Measurements from ENCODE around the gene MAPKAPK2. TPM values are rescaled to one million over a fixed set of nuclear protein-coding genes. Genes with fewer than 3 reads are reported as not detected.

Gene MAPKAPK2
- total RNA-seq, 1 donor from 2014 or later, result 24.7 TPM

- H3K36me3 ChIP-seq, result no peaks in the 10 kb centered on the region
- H3K27me3 ChIP-seq, result peaks cover 3% of the 10 kb centered on the region
- H2AFZ ChIP-seq (replicated peaks), result no peak overlapping the region
- no peak overlapping the region for H3K4me3 ChIP-seq
- H3K4me2 ChIP-seq, result no peak overlapping the region
- peaks cover 9% of the 10 kb centered on the region for H3K4me1 Mint-ChIP-seq
- H3K79me2 ChIP-seq (ENCODE audit: low read depth), result no peaks in the 10 kb centered on the region
- peaks cover 33% of the 10 kb centered on the region for H3K4me1 ChIP-seq
- no peak overlapping the region for H3K4me3 Mint-ChIP-seq
- peaks cover 3% of the 10 kb centered on the region for H3K27me3 Mint-ChIP-seq (ENCODE audit: insufficient read depth, low read depth)
- TF ChIP-seq CTCF (IDR thresholded peaks at IDR 0.05) (no peak), EZH2 (IDR thresholded peaks at IDR 0.05) (no peak), EZH2phosphoT487 (IDR thresholded peaks at IDR 0.05) (no peak)
- H3K27ac Mint-ChIP-seq, result no peak overlapping the region
- no peak overlapping the region for H3K27ac ChIP-seq
- H3K9ac ChIP-seq, result no peak overlapping the region
- H3F3A ChIP-seq (ENCODE audit: low read depth), result peaks cover 12% of the 10 kb centered on the region
- H3K9me3 Mint-ChIP-seq, result no peaks in the 10 kb centered on the region
- no peak for DNase-seq (ENCODE audit: low spot score)
- H3K9me3 ChIP-seq (ENCODE audit: low read depth), result no peaks in the 10 kb centered on the region
- H4K20me1 ChIP-seq (ENCODE audit: low read depth), result no peaks in the 10 kb centered on the region
- no peaks in the 10 kb centered on the region for H3K36me3 Mint-ChIP-seq
Observed at GRCh38 chr1:206674236-206674635, 10.5 kb upstream of the MAPKAPK2 start.

GRCh38 chr1:206674745-206675175 lies 9.9 kb upstream of the MAPKAPK2 start:
- no peak overlapping the region for H3K27ac Mint-ChIP-seq
- H3K4me2 ChIP-seq, result no peak overlapping the region

GRCh38 chr1:206676499-206676898 lies 8.2 kb upstream of the MAPKAPK2 start:
- peaks cover 10% of the 10 kb centered on the region for H3K4me1 Mint-ChIP-seq
- no peak overlapping the region for H3K4me3 Mint-ChIP-seq
- H3F3A ChIP-seq (ENCODE audit: low read depth), result peaks cover 12% of the 10 kb centered on the region
- no peaks in the 10 kb centered on the region for H3K9me3 ChIP-seq (ENCODE audit: low read depth)
- no peaks in the 10 kb centered on the region for H3K36me3 Mint-ChIP-seq
- peaks cover 25% of the 10 kb centered on the region for H3K4me1 ChIP-seq
- no peak for DNase-seq (ENCODE audit: low spot score)
- H3K9me3 Mint-ChIP-seq, result no peaks in the 10 kb centered on the region
- H3K27ac ChIP-seq, result no peak overlapping the region
- H3K4me3 ChIP-seq, result no peak overlapping the region
- no peaks in the 10 kb centered on the region for H4K20me1 ChIP-seq (ENCODE audit: low read depth)
- no peak overlapping the region for H2AFZ ChIP-seq (replicated peaks)
- TF ChIP-seq CTCF (IDR thresholded peaks at IDR 0.05) (no peak), EZH2phosphoT487 (IDR thresholded peaks at IDR 0.05) (no peak)
- peaks cover under 1% of the 10 kb centered on the region for H3K27me3 Mint-ChIP-seq (ENCODE audit: insufficient read depth, low read depth)
- no peaks in the 10 kb centered on the region for H3K79me2 ChIP-seq (ENCODE audit: low read depth)
- H3K9ac ChIP-seq, result no peak overlapping the region
- no peak overlapping the region for H3K27ac Mint-ChIP-seq
- peaks cover 21% of the 10 kb centered on the region for H3K27me3 ChIP-seq
- no peaks in the 10 kb centered on the region for H3K36me3 ChIP-seq
- no peak overlapping the region for H3K4me2 ChIP-seq

More at GRCh38 chr1:206674745-206675175, 9.9 kb upstream of the MAPKAPK2 start:
- peaks cover 12% of the 10 kb centered on the region for H3F3A ChIP-seq (ENCODE audit: low read depth)
- peaks cover 33% of the 10 kb centered on the region for H3K4me1 ChIP-seq
- no peaks in the 10 kb centered on the region for H3K9me3 Mint-ChIP-seq
- peaks cover 3% of the 10 kb centered on the region for H3K27me3 ChIP-seq
- H3K27me3 Mint-ChIP-seq (ENCODE audit: insufficient read depth, low read depth), result peaks cover 3% of the 10 kb centered on the region
- DNase-seq (ENCODE audit: low spot score), result no peak
- no peaks in the 10 kb centered on the region for H3K36me3 Mint-ChIP-seq
- H3K9me3 ChIP-seq (ENCODE audit: low read depth), result no peaks in the 10 kb centered on the region
- no peak overlapping the region for H3K4me3 ChIP-seq
- H3K9ac ChIP-seq, result no peak overlapping the region
- no peaks in the 10 kb centered on the region for H4K20me1 ChIP-seq (ENCODE audit: low read depth)
- TF ChIP-seq EZH2 (IDR thresholded peaks at IDR 0.05) (no peak), EZH2phosphoT487 (IDR thresholded peaks at IDR 0.05) (no peak), CTCF (IDR thresholded peaks at IDR 0.05) (no peak)
- H3K27ac ChIP-seq, result no peak overlapping the region
- H3K79me2 ChIP-seq (ENCODE audit: low read depth), result no peaks in the 10 kb centered on the region
- H3K4me3 Mint-ChIP-seq, result no peak overlapping the region
- H3K36me3 ChIP-seq, result no peaks in the 10 kb centered on the region
- H2AFZ ChIP-seq (replicated peaks), result no peak overlapping the region
- H3K4me1 Mint-ChIP-seq, result peaks cover 10% of the 10 kb centered on the region
